ACHN (cell line): ENCODE data around the gene TMEM151A.

Source experiments
- DNase-seq: peaks from one replicate; pipeline ENCODE4 v3.0.0-alpha.2; 2015
- in situ Hi-C: cut with HindIII; loops from 2 replicates; pipeline ENCODE4 v1.10.0; 2017; ENCODE audit warnings: low sequenced_read_pairs, low pct_ligation_motif_present, low pct_unique_long_range_greater_than_20kb

The TMEM151A gene

DNA sequence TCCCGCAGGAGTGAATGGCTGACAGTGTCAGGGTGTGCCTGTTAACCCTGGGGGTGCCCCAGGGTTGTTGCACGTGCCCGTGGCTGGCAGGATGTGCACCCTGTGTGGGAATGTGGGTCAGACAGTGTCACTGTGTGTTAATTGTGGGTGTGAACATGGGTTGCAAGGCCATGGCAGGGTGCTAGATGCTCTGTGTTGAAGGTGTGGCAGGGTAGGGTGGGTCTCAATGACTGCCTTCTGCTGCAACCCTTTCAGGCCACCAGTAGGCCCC is 36.3 kb downstream of the TMEM151A start:
- in situ Hi-C loops, result no loop called here
- DNase-seq, result no peak

- peak; percentile 69 for DNase-seq
- in situ Hi-C loops, result no loop called here
Measured at GRCh38 chr11:66328302-66329144, 36.8 kb downstream of the TMEM151A start.

GRCh38 chr11:66329165-66329673 is 37.5 kb downstream of the TMEM151A start:
- in situ Hi-C loops, result no loop called here
- DNase-seq, result no peak

DNA sequence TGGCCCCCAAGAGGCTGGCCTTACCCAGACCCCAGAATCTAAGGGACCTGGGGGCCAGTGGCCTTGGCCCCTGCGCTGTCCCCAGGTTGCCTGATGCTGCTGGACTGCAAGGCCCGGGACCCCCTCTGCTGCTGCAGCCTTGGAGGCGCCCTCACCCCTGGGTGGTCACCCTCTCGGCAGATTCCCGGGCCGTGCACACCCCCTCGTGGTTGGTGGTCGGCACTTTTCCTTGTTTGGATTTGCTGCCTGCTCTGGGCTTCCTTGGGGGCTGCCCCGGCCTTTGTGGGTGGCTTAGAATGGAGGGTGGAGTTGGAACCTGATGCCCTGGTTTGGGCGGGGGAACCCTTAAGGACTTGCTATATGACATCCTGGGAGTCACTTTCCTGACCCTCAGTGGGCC is 39.2 kb downstream of the TMEM151A start:
- no peak for DNase-seq
- in situ Hi-C loops, result no loop called here

GRCh38 chr11:66331542-66332370 is 40.1 kb downstream of the TMEM151A start:
- in situ Hi-C loops, result no loop called here
- no peak for DNase-seq

DNA sequence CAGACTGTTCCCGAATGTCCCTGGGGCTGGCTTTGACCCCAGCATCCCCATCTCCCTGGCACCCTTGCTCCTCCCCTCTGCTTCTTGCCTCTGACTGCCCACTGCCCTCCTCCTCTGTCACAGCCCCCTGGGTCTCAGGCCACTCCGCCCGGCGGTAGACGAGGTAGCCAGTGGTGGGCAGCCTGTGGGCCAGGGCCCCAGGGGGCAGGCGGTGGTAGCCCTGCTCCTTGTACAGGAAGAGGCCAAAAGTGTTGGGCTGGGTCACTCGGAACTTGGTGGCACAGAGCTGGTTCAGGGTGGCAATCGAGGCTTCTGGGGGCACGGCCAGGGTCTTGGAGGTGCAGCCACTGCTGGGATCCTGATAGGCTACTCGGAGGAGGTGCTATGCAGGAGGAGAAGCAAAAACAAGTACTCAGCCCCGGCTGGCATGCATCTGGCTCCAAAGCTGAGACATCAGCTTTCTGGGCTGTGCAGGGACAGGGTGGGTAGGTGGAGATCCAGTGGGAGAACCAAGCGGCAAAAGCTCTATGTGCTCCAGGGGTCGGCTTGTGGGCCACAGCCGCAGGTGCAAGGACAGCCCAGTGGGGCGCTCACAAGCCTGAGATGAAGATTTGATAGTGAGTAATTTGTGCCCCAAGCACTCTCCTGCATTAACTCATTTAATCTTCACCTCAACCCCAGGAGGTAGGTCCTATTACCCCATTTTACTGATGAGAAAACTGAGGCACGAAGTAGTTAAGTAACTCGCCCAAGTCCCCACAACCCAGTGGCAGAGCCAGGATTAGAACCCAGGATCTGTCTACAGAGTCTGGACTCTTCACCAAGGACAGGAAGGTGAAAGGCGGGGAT is 40.9 kb downstream of the TMEM151A start:
- in situ Hi-C loops, result no loop called here
- DNase-seq, result no peak

GRCh38 chr11:66333220-66333877 is 41.7 kb downstream of the TMEM151A start:
- no peak for DNase-seq
- in situ Hi-C loops, result no loop called here

DNA sequence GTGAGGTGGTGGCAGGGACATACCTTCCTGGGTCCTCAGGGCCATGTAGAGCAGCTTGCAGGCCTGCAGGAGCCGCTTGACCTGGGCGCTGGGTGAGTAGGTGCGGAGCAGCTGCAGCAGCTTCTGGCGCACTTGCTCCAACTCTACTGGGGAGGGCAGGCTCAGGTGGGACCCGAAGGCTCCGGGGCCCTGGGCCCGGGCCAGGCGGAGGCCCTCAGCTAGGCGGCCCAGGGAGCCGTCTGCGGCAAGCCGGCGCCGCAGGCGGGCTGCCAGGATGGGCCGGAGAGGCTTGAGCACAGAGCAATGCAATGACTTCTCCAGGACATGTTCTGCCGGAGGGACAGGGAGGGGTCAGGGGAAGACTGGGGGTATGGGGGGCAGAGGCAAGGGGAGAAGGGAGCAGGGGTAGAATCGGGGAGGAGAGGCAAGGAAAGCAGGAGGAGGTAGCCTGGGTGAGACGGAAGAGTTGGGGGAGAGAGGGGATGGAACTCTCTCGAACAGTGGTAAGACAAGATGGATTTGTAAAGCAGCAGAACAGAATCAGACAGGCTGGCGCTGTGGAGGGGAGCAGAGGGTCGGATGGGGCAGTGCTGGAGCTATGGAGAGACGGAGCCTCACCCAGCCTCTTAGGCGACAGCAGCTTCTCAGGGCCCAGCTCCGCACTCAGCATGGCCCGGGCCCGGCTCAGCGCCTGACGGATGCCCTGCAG is 42.4 kb downstream of the TMEM151A start:
- no peak for DNase-seq
- in situ Hi-C loops, result no loop called here

- no peak for DNase-seq
- in situ Hi-C loops, result no loop called here
Measured at GRCh38 chr11:66334605-66335442, 43.1 kb downstream of the TMEM151A start.

GRCh38 chr11:66335531-66336233 is 44.0 kb downstream of the TMEM151A start:
- in situ Hi-C loops, result no loop called here

DNA sequence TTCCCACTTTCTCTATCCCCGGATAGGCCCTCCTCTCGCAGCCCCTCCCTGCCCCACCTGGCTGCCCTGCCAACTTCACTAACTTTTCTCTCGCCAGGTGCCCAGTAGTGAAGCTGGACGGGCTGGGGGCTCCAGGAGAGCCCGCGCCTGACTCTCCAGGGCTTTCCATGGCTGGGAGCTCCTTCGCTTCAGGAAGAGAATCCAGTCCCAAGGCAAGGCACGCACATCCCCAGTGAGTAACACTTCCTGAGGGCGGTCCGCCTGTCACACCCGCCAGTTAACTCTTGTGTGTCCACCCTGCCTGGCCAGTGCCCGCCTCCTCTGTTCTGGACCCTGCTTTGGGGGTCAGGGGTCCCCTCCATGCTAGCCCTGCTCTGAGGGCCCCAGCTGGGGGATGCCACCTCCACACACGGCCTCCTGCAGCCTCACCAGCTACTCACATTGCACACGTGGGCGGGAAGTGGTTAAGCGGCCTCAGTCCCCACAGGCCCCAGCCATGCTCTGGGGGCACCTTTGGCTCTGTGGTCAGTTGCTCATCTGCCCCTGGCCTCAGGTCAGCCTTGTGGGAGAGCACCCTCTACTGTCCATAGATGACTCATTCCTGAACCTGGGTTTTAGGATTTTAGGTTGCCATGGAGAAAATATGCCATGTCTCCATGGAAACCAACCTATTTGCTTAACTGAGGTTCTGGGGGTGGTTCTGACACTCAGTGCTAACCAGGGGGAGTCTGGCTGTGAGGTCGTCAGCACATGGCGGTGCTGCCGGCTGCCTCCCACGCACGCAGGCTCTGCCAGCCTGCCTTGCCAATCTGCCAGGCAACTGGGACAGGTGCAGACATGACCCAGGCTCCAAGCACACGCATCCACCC is 44.8 kb downstream of the TMEM151A start, which contains the start of gene RIN1:
Gene RIN1, minus strand, starts transcription at position 201 of the 869 bp plus-strand sequence. Its CDS starts 32 bp downstream, at position 169.
- in situ Hi-C loops, result no loop called here
- DNase-seq, result peak; percentile 96

More at GRCh38 chr11:66335531-66336233, 44.0 kb downstream of the TMEM151A start:
- peak; percentile 57 for DNase-seq

DNA sequence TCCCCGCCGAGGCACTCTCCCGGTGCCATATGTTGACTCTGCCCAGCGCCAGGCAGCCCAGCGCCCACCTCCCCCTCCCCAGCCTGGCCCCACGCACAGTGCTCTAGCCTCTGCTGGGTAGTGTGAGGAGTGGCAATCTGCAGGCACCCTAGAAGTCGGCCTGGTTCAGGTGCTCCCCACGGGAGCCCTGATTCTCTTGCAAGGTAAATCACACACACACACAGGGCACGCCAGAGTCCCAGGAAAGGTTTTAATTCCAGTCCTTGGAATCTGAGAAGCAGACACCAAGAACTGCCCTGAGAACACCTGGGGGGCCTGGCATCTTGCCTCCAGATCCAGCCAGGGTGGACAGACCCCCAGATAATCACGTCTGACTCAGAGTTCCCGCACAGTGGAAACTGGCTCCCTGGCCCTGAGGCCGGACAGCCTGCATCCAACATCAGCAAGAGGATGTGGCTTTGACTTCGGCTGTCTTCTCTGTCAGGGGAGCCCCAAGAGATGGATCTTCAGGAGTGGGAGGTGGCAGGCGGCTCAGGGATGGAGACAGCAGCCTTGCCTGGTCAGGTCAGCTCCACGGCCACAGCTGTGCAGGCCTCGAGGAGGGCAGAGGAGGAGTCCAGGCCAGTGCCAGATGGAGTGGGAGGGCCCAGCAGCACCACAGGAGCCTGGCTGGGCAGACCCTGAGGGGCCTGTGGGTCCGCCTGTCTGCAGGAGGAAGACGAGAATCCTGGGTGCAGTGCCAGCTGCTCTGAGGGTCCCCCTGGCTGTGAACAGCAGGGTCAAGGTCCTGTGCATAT is 45.6 kb downstream of the TMEM151A start:
- in situ Hi-C loops, result no loop called here
- no peak for DNase-seq

- in situ Hi-C loops, result no loop called here
- DNase-seq, result no peak
Measured at GRCh38 chr11:66338276-66339161, 46.8 kb downstream of the TMEM151A start.

DNA sequence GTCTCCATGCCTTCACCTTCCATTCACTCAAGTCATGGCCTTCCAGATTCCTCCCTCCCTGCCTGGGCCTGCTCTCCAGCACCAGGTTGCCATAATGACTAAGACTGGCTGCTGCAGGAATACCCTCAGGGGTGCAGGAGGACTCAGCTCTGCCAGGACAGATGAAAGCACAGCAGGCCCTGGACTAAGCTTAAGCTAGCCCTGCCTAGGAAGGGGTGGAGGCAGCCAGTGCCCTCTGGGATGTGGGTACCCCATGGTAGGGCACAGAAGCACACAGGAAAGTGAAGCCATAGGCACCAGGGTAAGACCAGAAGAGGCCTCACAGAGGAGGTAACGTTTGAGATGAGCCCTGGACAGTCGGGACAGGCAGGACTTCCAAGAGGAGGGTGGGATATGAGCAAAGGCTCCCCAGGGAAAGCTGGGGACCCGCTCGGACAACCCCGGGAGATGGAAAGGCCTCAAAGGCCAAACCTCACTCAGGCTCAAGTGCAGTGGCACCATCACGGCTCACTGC is 47.5 kb downstream of the TMEM151A start:
- in situ Hi-C loops, result no loop called here
- no peak for DNase-seq
